ENCODE results near the gene GPR146. TPM values are rescaled to one million over a fixed set of nuclear protein-coding genes. Genes with fewer than 3 reads are reported as not detected.

Gene GPR146
- total and polyA plus RNA-seq, 2 of the 8 experiments (the other 6 are each of a cell fraction or from before 2014, with no cell fraction given) = 1.8 to 2.7 TPM

DNA sequence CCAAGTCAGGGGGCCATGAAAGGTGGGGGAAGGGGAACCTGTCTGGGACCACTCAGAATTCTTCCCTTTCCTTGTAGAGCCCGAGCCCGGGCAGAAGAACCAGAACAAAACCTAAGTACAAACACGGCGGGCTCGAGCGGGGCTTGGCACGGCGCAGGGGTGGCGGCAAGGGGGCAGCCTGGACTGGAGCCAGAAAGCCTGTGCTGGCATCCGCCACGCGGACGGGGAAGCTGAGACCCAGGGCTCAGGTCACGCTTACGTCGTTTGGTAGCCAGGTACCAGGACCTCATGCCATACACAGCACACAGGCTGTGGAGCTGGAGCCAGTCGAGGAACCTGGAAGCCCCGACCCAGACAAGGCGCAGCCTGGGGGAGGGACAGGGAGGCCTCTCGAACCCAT, 37.0 kb downstream of the GPR146 start (continued):
- TF ChIP-seq, protein P1, sequence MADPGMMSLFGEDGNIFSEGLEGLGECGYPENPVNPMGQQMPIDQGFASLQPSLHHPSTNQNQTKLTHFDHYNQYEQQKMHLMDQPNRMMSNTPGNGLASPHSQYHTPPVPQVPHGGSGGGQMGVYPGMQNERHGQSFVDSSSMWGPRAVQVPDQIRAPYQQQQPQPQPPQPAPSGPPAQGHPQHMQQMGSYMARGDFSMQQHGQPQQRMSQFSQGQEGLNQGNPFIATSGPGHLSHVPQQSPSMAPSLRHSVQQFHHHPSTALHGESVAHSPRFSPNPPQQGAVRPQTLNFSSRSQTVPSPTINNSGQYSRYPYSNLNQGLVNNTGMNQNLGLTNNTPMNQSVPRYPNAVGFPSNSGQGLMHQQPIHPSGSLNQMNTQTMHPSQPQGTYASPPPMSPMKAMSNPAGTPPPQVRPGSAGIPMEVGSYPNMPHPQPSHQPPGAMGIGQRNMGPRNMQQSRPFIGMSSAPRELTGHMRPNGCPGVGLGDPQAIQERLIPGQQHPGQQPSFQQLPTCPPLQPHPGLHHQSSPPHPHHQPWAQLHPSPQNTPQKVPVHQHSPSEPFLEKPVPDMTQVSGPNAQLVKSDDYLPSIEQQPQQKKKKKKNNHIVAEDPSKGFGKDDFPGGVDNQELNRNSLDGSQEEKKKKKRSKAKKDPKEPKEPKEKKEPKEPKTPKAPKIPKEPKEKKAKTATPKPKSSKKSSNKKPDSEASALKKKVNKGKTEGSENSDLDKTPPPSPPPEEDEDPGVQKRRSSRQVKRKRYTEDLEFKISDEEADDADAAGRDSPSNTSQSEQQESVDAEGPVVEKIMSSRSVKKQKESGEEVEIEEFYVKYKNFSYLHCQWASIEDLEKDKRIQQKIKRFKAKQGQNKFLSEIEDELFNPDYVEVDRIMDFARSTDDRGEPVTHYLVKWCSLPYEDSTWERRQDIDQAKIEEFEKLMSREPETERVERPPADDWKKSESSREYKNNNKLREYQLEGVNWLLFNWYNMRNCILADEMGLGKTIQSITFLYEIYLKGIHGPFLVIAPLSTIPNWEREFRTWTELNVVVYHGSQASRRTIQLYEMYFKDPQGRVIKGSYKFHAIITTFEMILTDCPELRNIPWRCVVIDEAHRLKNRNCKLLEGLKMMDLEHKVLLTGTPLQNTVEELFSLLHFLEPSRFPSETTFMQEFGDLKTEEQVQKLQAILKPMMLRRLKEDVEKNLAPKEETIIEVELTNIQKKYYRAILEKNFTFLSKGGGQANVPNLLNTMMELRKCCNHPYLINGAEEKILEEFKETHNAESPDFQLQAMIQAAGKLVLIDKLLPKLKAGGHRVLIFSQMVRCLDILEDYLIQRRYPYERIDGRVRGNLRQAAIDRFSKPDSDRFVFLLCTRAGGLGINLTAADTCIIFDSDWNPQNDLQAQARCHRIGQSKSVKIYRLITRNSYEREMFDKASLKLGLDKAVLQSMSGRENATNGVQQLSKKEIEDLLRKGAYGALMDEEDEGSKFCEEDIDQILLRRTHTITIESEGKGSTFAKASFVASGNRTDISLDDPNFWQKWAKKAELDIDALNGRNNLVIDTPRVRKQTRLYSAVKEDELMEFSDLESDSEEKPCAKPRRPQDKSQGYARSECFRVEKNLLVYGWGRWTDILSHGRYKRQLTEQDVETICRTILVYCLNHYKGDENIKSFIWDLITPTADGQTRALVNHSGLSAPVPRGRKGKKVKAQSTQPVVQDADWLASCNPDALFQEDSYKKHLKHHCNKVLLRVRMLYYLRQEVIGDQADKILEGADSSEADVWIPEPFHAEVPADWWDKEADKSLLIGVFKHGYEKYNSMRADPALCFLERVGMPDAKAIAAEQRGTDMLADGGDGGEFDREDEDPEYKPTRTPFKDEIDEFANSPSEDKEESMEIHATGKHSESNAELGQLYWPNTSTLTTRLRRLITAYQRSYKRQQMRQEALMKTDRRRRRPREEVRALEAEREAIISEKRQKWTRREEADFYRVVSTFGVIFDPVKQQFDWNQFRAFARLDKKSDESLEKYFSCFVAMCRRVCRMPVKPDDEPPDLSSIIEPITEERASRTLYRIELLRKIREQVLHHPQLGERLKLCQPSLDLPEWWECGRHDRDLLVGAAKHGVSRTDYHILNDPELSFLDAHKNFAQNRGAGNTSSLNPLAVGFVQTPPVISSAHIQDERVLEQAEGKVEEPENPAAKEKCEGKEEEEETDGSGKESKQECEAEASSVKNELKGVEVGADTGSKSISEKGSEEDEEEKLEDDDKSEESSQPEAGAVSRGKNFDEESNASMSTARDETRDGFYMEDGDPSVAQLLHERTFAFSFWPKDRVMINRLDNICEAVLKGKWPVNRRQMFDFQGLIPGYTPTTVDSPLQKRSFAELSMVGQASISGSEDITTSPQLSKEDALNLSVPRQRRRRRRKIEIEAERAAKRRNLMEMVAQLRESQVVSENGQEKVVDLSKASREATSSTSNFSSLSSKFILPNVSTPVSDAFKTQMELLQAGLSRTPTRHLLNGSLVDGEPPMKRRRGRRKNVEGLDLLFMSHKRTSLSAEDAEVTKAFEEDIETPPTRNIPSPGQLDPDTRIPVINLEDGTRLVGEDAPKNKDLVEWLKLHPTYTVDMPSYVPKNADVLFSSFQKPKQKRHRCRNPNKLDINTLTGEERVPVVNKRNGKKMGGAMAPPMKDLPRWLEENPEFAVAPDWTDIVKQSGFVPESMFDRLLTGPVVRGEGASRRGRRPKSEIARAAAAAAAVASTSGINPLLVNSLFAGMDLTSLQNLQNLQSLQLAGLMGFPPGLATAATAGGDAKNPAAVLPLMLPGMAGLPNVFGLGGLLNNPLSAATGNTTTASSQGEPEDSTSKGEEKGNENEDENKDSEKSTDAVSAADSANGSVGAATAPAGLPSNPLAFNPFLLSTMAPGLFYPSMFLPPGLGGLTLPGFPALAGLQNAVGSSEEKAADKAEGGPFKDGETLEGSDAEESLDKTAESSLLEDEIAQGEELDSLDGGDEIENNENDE (IDR thresholded peaks at IDR 0.05; ENCODE audit: insufficient replicate concordance, low read length) = no peak
- no peak for TF ChIP-seq TBP (IDR thresholded peaks at IDR 0.05; ENCODE audit: low read depth, low read length)
- TF ChIP-seq ASH2L (IDR thresholded peaks at IDR 0.05; ENCODE audit: low read length) = no peak
- TF ChIP-seq PHF8 (conservative IDR thresholded peaks at IDR 0.05; ENCODE audit: low read depth, low read length) = no peak
- no peak for TF ChIP-seq CHD2 (IDR thresholded peaks at IDR 0.05; ENCODE audit: low read length)
- no peak for TF ChIP-seq HDAC6 (IDR thresholded peaks at IDR 0.05; ENCODE audit: low read depth, low read length)
- TF ChIP-seq SAP30 (IDR thresholded peaks at IDR 0.05; ENCODE audit: insufficient read depth, insufficient replicate concordance, low read length) = no peak
- TF ChIP-seq CEBPB (IDR thresholded peaks at IDR 0.05; ENCODE audit: low read depth, low read length) = no peak
- no peak for TF ChIP-seq MAFK (IDR thresholded peaks at IDR 0.05; ENCODE audit: low read depth, low read length)
- TF ChIP-seq SP1 (IDR thresholded peaks at IDR 0.05; ENCODE audit: low read depth, low read length) = no peak
- TF ChIP-seq POLR2AphosphoS5 (IDR thresholded peaks at IDR 0.05; ENCODE audit: low read depth, low read length) = no peak
- TF ChIP-seq, protein P2, sequence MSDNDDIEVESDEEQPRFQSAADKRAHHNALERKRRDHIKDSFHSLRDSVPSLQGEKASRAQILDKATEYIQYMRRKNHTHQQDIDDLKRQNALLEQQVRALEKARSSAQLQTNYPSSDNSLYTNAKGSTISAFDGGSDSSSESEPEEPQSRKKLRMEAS (IDR thresholded peaks at IDR 0.05) = no peak
- TF ChIP-seq SP2 (IDR thresholded peaks at IDR 0.05; ENCODE audit: low read length) = no peak

Data from H1 (cell line).